Activated B cell treated with CpG ODN at 0.5 μM for 24 hours (primary cell): ENCODE measurements around the gene HBG2. TPM values are rescaled to one million over a fixed set of nuclear protein-coding genes. Genes with fewer than 3 reads are reported as not detected.

Source experiments
- ATAC-seq: fragments of 200-7000 bp; cut with Tn5 transposase; one replicate; pipeline ENCODE4 v1.10.0; 2021; ENCODE audit warnings: low read depth, mild to moderate bottlenecking, moderate library complexity
- CTCF ChIA-PET: fragments of 350-600 bp; sonication (Branson Sonifier 250); formaldehyde crosslinking; loops from one replicate; lab custom pipeline; 2021; ENCODE audit warnings: antibody characterized with exemption; lab: Charles Lee
- POLR2A ChIA-PET: fragments of 350-600 bp; sonication (Branson Sonifier 250); formaldehyde crosslinking; loops from one replicate; lab custom pipeline; 2021; ENCODE audit warnings: antibody characterized with exemption; lab: Charles Lee
- DNase-seq: peaks from one replicate; pipeline ENCODE4 v3.0.0; 2022
- H3K27ac Mint-ChIP-seq: one replicate; pipeline ENCODE4 v1.8.0; 2020; ENCODE audit warnings: mixed read lengths
- H3K27me3 Mint-ChIP-seq: one replicate; pipeline ENCODE4 v1.8.0; 2021; ENCODE audit warnings: mixed read lengths
- H3K36me3 Mint-ChIP-seq: one replicate; pipeline ENCODE4 v1.8.0; 2021; ENCODE audit warnings: low read depth, mixed read lengths
- H3K4me1 Mint-ChIP-seq: one replicate; pipeline ENCODE4 v1.8.0; 2021; ENCODE audit warnings: mixed read lengths
- H3K4me3 Mint-ChIP-seq: one replicate; pipeline ENCODE4 v1.8.0; 2020; ENCODE audit warnings: mild to moderate bottlenecking, mixed read lengths
- H3K9me3 Mint-ChIP-seq: one replicate; pipeline ENCODE4 v1.8.0; 2020; ENCODE audit warnings: mixed read lengths
- CTCF ChIP-seq: fragments of 200-600 bp; IDR thresholded peaks from one replicate; pipeline ENCODE4 v1.8.0; 2022; ENCODE audit warnings: antibody characterized with exemption, mild to moderate bottlenecking
- intact Hi-C: fragments of 100-400 bp; cut with micrococcal nuclease; formaldehyde crosslinking; loops from one replicate; pipeline ENCODE4 v1.15.1; 2024
- total RNA-seq: library from RNA; stranded (reverse); gene quantifications from 2 replicates; pipeline ENCODE4 v1.2.3, GENCODE V29; 2022

Gene HBG2
- total RNA-seq, 1 donor from 2014 or later: not detected

GRCh38 chr11:5282628-5283027, 28.0 kb upstream of the HBG2 start:
- Mint-ChIP-seq H3K9me3 (no peaks in the 10 kb centered on the region), H3K27ac (no peak overlapping the region), H3K4me1 (no peaks in the 10 kb centered on the region), H3K4me3 (no peak overlapping the region), H3K27me3 (no peaks in the 10 kb centered on the region), H3K36me3 (no peaks in the 10 kb centered on the region)
- no peak for ATAC-seq
- POLR2A ChIA-PET: no interaction called here
- intact Hi-C loops: no loop called here
- no peak for TF ChIP-seq CTCF
- no peak for DNase-seq
- CTCF ChIA-PET: interaction anchor here (0.6 kb wide), 1 partner anchor 527 kb away, joined by 4 read pairs; no protein-coding TSS in a partner anchor

DNA sequence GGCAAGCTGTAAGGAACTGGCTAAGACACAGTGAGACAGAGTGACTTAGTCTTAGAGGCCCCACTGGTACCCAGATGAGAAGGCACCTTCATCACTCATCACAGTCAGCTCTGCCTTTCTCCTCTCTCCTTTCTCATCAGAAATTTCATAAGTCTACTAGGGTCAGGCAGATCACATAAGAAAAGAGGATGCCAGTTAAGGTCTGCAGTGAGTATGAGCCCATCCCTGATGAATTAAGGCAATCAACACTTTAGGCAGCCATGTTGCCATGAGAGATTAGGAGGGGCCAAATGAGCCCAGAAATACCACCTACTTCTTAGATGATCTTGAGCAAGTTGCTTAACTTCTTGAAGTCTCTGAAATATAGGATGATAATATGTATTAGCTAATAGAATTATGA, 27.0 kb upstream of the HBG2 start:
- no peak for DNase-seq
- POLR2A ChIA-PET: no interaction called here
- Mint-ChIP-seq H3K4me1 (no peaks in the 10 kb centered on the region), H3K27ac (no peak overlapping the region), H3K9me3 (no peaks in the 10 kb centered on the region), H3K4me3 (no peak overlapping the region), H3K36me3 (no peaks in the 10 kb centered on the region), H3K27me3 (no peaks in the 10 kb centered on the region)
- intact Hi-C loops: no loop called here
- ATAC-seq: no peak
- no peak for TF ChIP-seq CTCF
- CTCF ChIA-PET: no interaction called here

DNA sequence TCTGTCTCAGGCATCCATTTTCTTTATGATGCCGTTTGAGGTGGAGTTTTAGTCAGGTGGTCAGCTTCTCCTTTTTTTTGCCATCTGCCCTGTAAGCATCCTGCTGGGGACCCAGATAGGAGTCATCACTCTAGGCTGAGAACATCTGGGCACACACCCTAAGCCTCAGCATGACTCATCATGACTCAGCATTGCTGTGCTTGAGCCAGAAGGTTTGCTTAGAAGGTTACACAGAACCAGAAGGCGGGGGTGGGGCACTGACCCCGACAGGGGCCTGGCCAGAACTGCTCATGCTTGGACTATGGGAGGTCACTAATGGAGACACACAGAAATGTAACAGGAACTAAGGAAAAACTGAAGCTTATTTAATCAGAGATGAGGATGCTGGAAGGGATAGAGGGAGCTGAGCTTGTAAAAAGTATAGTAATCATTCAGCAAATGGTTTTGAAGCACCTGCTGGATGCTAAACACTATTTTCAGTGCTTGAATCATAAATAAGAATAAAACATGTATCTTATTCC, 26.1 kb upstream of the HBG2 start:
- POLR2A ChIA-PET: no interaction called here
- no peak for ATAC-seq
- DNase-seq: no peak

DNA sequence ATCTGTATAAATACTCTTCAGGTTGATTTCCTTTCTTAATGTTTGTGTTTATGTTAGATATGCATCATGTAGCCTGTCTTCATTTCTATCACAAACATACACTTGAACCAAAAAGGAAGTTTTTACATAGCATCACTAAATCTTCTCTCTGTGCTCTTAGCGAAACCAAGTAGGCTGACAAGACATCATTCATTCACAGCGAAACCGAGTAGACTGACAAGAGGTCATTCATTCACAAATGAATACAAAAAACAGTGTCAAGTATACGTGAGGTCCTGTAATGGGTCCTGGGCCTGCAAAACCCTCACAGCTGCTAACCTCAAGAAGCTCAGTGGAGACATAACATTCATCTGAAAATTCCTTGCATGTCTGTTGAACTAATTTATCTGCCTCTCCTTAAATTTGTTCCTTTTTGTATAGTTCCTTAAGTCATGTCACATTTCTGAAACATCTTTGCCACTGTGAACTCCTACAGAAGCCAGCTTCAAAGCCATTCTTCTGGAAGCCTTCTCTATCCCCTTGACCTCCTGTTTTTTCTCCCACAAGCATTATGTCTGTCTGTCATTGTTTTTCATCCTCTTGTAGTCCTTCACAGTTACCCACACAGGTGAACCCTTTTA, 25.0 kb upstream of the HBG2 start:
- POLR2A ChIA-PET: no interaction called here
- Mint-ChIP-seq H3K4me3 (no peak overlapping the region), H3K27me3 (no peaks in the 10 kb centered on the region), H3K9me3 (no peaks in the 10 kb centered on the region), H3K4me1 (no peaks in the 10 kb centered on the region), H3K27ac (no peak overlapping the region), H3K36me3 (no peaks in the 10 kb centered on the region)
- no peak for ATAC-seq
- DNase-seq: no peak
- intact Hi-C loops: no loop called here
- no peak for TF ChIP-seq CTCF
- CTCF ChIA-PET: no interaction called here

More for the DNA sequence above, 26.1 kb upstream of the HBG2 start:
- CTCF ChIA-PET: no interaction called here
- no peaks in the 10 kb centered on the region for H3K9me3 Mint-ChIP-seq
- no peaks in the 10 kb centered on the region for H3K36me3 Mint-ChIP-seq
- no peak overlapping the region for H3K4me3 Mint-ChIP-seq
- TF ChIP-seq CTCF: no peak
- intact Hi-C loops: no loop called here
- H3K4me1 Mint-ChIP-seq: no peaks in the 10 kb centered on the region
- H3K27me3 Mint-ChIP-seq: no peaks in the 10 kb centered on the region
- H3K27ac Mint-ChIP-seq: no peak overlapping the region

- intact Hi-C loops: no loop called here
- DNase-seq (no peak), ATAC-seq (no peak)
- CTCF ChIA-PET: no interaction called here
- H3K4me1 Mint-ChIP-seq: no peaks in the 10 kb centered on the region
- no peak overlapping the region for H3K27ac Mint-ChIP-seq
- no peaks in the 10 kb centered on the region for H3K27me3 Mint-ChIP-seq
- TF ChIP-seq CTCF: no peak
- no peaks in the 10 kb centered on the region for H3K36me3 Mint-ChIP-seq
- H3K4me3 Mint-ChIP-seq: no peak overlapping the region
- H3K9me3 Mint-ChIP-seq: no peaks in the 10 kb centered on the region
- POLR2A ChIA-PET: no interaction called here
These were observed 23.3 kb upstream of the HBG2 start for GRCh38 chr11:5277807-5278382.
